CD4-positive, alpha-beta T cell (primary cell): Measurements from ENCODE around the gene PXT1. TPM values are rescaled to one million over a fixed set of nuclear protein-coding genes. Genes with fewer than 3 reads are reported as not detected.

ENCODE experiments used
- ATAC-seq: fragments of 200-7000 bp; cut with Tn5 transposase; one replicate; pipeline ENCODE4 v1.10.0; 2022; ENCODE audit warnings: mild to moderate bottlenecking; ENCODE audit not compliant: poor library complexity
- CTCF ChIA-PET: fragments of 350-600 bp; sonication (Branson Sonifier 250); formaldehyde crosslinking; loops from one replicate; lab custom pipeline; 2021; ENCODE audit warnings: antibody characterized with exemption, inconsistent platforms; lab: Charles Lee
- POLR2A ChIA-PET: fragments of 350-600 bp; sonication (Branson Sonifier 250); formaldehyde crosslinking; loops from one replicate; lab custom pipeline; 2021; ENCODE audit warnings: antibody characterized with exemption, inconsistent platforms; lab: Charles Lee
- DNase-seq, 14 experiments: peaks; one replicate each; pipeline ENCODE4 v3.0.0-alpha.2; 2013 to 2020; ENCODE audit warnings: mixed read lengths in 2 of 14
- H3K27ac ChIP-seq, 2 donors: one replicate each; pipeline versions ENCODE4 v1.5.1 to v1.7.0; 2013; ENCODE audit warnings: low read length in 2 of 2, low read depth in 1 of 2, mild to moderate bottlenecking in 1 of 2
- H3K27me3 ChIP-seq, 2 experiments: 1 replicate in 1 of 2; 2 replicates in 1 of 2; pipeline versions ENCODE4 v1.6.1 to v1.7.0; 2013; ENCODE audit warnings: low read length in 2 of 2, control low read depth in 1 of 2, mild to moderate bottlenecking in 1 of 2, moderate library complexity in 1 of 2; ENCODE audit not compliant: insufficient read depth in 2 of 2, control insufficient read depth in 1 of 2
- H3K36me3 ChIP-seq: one replicate; pipeline ENCODE4 v1.6.1; 2013; ENCODE audit warnings: low read length, control low read depth; ENCODE audit not compliant: insufficient read depth
- H3K4me1 ChIP-seq: one replicate; pipeline ENCODE4 v1.6.1; 2013; ENCODE audit warnings: low read length, control low read depth; ENCODE audit not compliant: insufficient read depth
- H3K4me3 ChIP-seq: one replicate; pipeline ENCODE4 v1.5.1; 2013; ENCODE audit warnings: mild to moderate bottlenecking, low read length, moderate library complexity
- H3K9me3 ChIP-seq, 2 experiments: 1 replicate in 1 of 2; 2 replicates in 1 of 2; pipeline versions ENCODE4 v1.6.1 to v1.7.0; 2013; ENCODE audit warnings: low read length in 2 of 2, mild to moderate bottlenecking in 2 of 2, control low read depth in 1 of 2, moderate library complexity in 1 of 2; ENCODE audit not compliant: control insufficient read depth in 1 of 2, insufficient read depth in 1 of 2
- H3K27ac Mint-ChIP-seq: one replicate; pipeline ENCODE4 v1.8.0; 2020; ENCODE audit warnings: mixed read lengths
- H3K27me3 Mint-ChIP-seq: one replicate; pipeline ENCODE4 v1.8.0; 2021; ENCODE audit warnings: mixed read lengths
- H3K36me3 Mint-ChIP-seq: one replicate; pipeline ENCODE4 v1.8.0; 2021; ENCODE audit warnings: low read depth, mixed read lengths
- H3K4me1 Mint-ChIP-seq: one replicate; pipeline ENCODE4 v1.8.0; 2021; ENCODE audit warnings: low read depth, mixed read lengths
- H3K4me3 Mint-ChIP-seq: one replicate; pipeline ENCODE4 v1.8.0; 2020; ENCODE audit warnings: mild to moderate bottlenecking, mixed read lengths
- H3K9me3 Mint-ChIP-seq: one replicate; pipeline ENCODE4 v1.8.0; 2020; ENCODE audit warnings: mixed read lengths
- intact Hi-C, 2 experiments: fragments of 100-400 bp; cut with DNase I in 1 of 2; cut with micrococcal nuclease in 1 of 2; formaldehyde crosslinking; loops; one replicate each; pipeline versions ENCODE4 v1.15.1 to v1.9.0; 2023 to 2025; cut with DNase I, micrococcal nuclease
- total RNA-seq, 174 experiments: library from RNA in 2 of 174; stranded (reverse) in 2 of 174; gene quantifications; one replicate each; pipeline ENCODE4 v1.2.3 and lab custom pipeline; 2021 to 2026
- TF ChIP-seq, protein P1 (sequence below): fragments of 200-600 bp; IDR thresholded peaks from one replicate; pipeline ENCODE4 v1.8.0; 2022; ENCODE audit warnings: antibody characterized with exemption, mild to moderate bottlenecking

The PXT1 gene
- total RNA-seq, 2 experiments from 2014 or later: 0.55 to 0.59 TPM

DNA sequence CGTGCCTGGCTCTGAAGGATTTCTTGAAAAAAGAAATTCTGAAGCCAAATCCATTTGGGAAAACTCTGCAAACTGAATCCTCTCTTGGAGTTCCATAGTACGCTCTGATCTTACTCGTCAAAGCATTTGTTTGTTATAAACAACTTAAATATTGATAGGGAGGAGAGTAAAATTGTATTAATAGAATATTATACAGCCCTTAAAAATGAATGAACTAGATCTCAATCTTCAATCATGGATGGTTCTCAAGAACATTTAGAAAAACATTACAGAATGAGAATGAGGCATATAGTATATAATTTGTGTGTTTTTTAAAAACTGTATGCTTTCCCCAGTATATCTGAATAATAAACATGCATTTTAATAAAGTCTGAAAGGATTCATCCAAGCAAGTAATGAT lies 25.0 kb upstream of the PXT1 start:
- no peak overlapping the region for H3K27ac ChIP-seq
- POLR2A ChIA-PET: no interaction called here

DNA sequence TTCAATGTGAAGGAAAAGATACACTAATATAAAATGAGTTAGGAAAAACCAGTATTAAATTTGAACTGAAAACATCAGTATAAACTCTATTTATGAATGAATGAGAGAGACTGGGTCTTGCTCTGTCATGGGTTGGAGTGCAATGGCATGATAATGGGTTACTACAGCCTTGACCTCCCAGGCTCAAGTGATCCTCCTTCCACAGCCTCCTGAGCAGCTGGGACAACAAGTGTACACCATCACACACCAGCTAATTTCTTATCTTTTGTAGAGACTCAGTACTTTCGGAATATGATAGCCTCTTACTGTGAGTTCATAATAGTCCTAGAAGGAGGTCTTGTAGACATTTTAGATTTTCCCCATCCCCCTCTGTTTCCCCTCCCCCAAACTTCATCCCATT lies 21.6 kb upstream of the PXT1 start:
- no peaks in the 10 kb centered on the region for H3K27me3 ChIP-seq
- Mint-ChIP-seq H3K4me1 (peaks cover 49% of the 10 kb centered on the region), H3K9me3 (no peaks in the 10 kb centered on the region), H3K36me3 (peaks cover 28% of the 10 kb centered on the region), H3K4me3 (no peak overlapping the region), H3K27ac (no peak overlapping the region), H3K27me3 (no peaks in the 10 kb centered on the region)
- CTCF ChIA-PET: no interaction called here
- POLR2A ChIA-PET: no interaction called here
- peaks cover 0 to 6% of the 10 kb centered on the region in 2 experiments for H3K9me3 ChIP-seq
- H3K4me3 ChIP-seq: no peak overlapping the region
- no peak for ATAC-seq
- peaks cover 3% of the 10 kb centered on the region for H3K36me3 ChIP-seq
- intact Hi-C loops: loop anchor here in 1 of 2 experiments (5.0 kb wide), 1 partner anchor 42 kb away; no protein-coding TSS in a partner anchor
- peaks cover 3% of the 10 kb centered on the region for H3K4me1 ChIP-seq
- DNase-seq: no peak
- no peak overlapping the region for H3K27ac ChIP-seq
- TF ChIP-seq, protein P1, sequence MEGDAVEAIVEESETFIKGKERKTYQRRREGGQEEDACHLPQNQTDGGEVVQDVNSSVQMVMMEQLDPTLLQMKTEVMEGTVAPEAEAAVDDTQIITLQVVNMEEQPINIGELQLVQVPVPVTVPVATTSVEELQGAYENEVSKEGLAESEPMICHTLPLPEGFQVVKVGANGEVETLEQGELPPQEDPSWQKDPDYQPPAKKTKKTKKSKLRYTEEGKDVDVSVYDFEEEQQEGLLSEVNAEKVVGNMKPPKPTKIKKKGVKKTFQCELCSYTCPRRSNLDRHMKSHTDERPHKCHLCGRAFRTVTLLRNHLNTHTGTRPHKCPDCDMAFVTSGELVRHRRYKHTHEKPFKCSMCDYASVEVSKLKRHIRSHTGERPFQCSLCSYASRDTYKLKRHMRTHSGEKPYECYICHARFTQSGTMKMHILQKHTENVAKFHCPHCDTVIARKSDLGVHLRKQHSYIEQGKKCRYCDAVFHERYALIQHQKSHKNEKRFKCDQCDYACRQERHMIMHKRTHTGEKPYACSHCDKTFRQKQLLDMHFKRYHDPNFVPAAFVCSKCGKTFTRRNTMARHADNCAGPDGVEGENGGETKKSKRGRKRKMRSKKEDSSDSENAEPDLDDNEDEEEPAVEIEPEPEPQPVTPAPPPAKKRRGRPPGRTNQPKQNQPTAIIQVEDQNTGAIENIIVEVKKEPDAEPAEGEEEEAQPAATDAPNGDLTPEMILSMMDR: no peak

More for the DNA sequence above, 25.0 kb upstream of the PXT1 start:
- intact Hi-C loops: no loop called here
- Mint-ChIP-seq H3K9me3 (no peaks in the 10 kb centered on the region), H3K36me3 (peaks cover 47% of the 10 kb centered on the region), H3K27ac (no peak overlapping the region), H3K27me3 (no peaks in the 10 kb centered on the region), H3K4me1 (peaks cover 36% of the 10 kb centered on the region), H3K4me3 (no peak overlapping the region)
- Histone ChIP-seq H3K4me1 (no peaks in the 10 kb centered on the region), H3K36me3 (peaks cover 27% of the 10 kb centered on the region), H3K27me3 (no peaks in the 10 kb centered on the region), H3K4me3 (no peak overlapping the region), H3K9me3 (peaks cover 0 to 6% of the 10 kb centered on the region in 2 experiments)
- TF ChIP-seq, protein P1: no peak
- CTCF ChIA-PET: no interaction called here
- ATAC-seq (no peak), DNase-seq (no peak)

DNA sequence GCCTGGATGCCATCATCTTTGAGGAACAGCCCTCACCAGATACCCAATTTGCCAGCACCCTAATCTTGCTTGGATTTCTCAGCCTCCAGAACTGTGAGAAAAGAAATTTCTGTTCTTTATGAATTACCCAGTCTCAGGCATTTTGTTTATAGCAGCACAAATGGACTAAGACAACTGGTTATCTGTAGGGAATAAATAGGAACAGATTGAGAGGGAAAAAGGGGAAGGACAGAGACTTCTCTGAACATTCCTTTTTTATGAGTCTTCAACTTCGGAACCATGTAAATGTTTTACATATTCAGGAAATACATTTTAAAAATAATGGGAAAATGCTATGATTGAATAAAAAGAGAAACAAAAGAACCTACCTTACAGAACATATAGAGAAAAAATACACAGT lies 21.0 kb upstream of the PXT1 start:
- CTCF ChIA-PET: interaction anchor here (2.2 kb wide), 1 partner anchor 40 kb away, joined by 9 read pairs; no protein-coding TSS in a partner anchor
- peaks cover 3% of the 10 kb centered on the region for H3K36me3 ChIP-seq
- Mint-ChIP-seq H3K36me3 (peaks cover 24% of the 10 kb centered on the region), H3K27me3 (no peaks in the 10 kb centered on the region), H3K27ac (no peak overlapping the region), H3K4me1 (peaks cover 46% of the 10 kb centered on the region), H3K4me3 (no peak overlapping the region), H3K9me3 (no peaks in the 10 kb centered on the region)
- peaks cover 0 to 6% of the 10 kb centered on the region in 2 experiments for H3K9me3 ChIP-seq
- intact Hi-C loops: loop anchor here in 1 of 2 experiments (5.0 kb wide), 1 partner anchor 41 kb away; no protein-coding TSS in a partner anchor
- TF ChIP-seq, protein P1: no peak
- ATAC-seq (no peak), DNase-seq (no peak)
- no peak overlapping the region for H3K27ac ChIP-seq
- H3K27me3 ChIP-seq: no peaks in the 10 kb centered on the region
- H3K4me1 ChIP-seq: peaks cover 5% of the 10 kb centered on the region
- POLR2A ChIA-PET: no interaction called here
- no peak overlapping the region for H3K4me3 ChIP-seq
